A673 (cell line): ENCODE results near the gene WLS.

Source experiments
- CTCF ChIP-seq: fragments of 300-800, 200-600 bp; sonication (generic); conservative IDR thresholded peaks from 2 replicates; pipeline ENCODE4 v1.5.1; 2017; ENCODE audit warnings: low read depth, mild to moderate bottlenecking, antibody characterized with exemption, low read length, moderate library complexity, mixed read lengths
- EZH2 ChIP-seq: fragments of 200-600 bp; sonication (generic); IDR thresholded peaks from 2 replicates; pipeline ENCODE4 v1.6.1; 2017; ENCODE audit warnings: borderline replicate concordance, low read depth, mild to moderate bottlenecking, mixed read lengths, antibody characterized with exemption, low read length; ENCODE audit not compliant: poor library complexity, severe bottlenecking

GRCh38 chr1:68273530-68273929 is 41.2 kb upstream of the WLS start:
- TF ChIP-seq CTCF: no peak
- TF ChIP-seq EZH2: no peak
